Colonic mucosa (tissue), 4 donors: ENCODE data around the gene NMT2. TPM values are rescaled to one million over a fixed set of nuclear protein-coding genes. Genes with fewer than 3 reads are reported as not detected.

Experiments
- DNase-seq: peaks from one replicate; pipeline ENCODE4 v3.0.0-alpha.2; 2020
- H3K27ac ChIP-seq: fragments of 200-600 bp; one replicate; pipeline ENCODE4 v1.8.0; 2021
- H3K27me3 ChIP-seq: fragments of 200-600 bp; one replicate; pipeline ENCODE4 v1.8.0; 2021
- H3K36me3 ChIP-seq: fragments of 200-600 bp; one replicate; pipeline ENCODE4 v1.8.0; 2021
- H3K4me1 ChIP-seq: fragments of 200-600 bp; one replicate; pipeline ENCODE4 v1.8.0; 2021; ENCODE audit warnings: mild to moderate bottlenecking
- H3K4me3 ChIP-seq: fragments of 200-600 bp; one replicate; pipeline ENCODE4 v1.8.0; 2021
- H3K9ac ChIP-seq, 2 donors: one replicate each; pipeline ENCODE4 v1.7.0; 2013; ENCODE audit warnings: control low read depth in 2 of 2, low read depth in 2 of 2, low read length in 2 of 2
- H3K9me3 ChIP-seq: fragments of 200-600 bp; one replicate; pipeline ENCODE4 v1.8.0; 2021
- CTCF ChIP-seq: fragments of 200-600 bp; IDR thresholded peaks from one replicate; pipeline ENCODE4 v1.8.0; 2022; ENCODE audit warnings: antibody characterized with exemption, mild to moderate bottlenecking
- intact Hi-C: fragments of 100-400 bp; cut with DNase I; formaldehyde crosslinking; loops from one replicate; pipeline ENCODE4 v1.14.1; 2022
- total RNA-seq, 2 donors: library from RNA; stranded (reverse); fragmentation: NEBNext Ultra II Directional in 1 of 2; extraction: Animal tissue kit (Norgen Biotek cat#: 25700) in 1 of 2; gene quantifications; one replicate each; pipeline ENCODE4 v1.2.1, GENCODE V29; 2021
- donor health status: healthy.
- donor health status: DM: no; HTN: no; CAD: no.
- donor health status: DM: no; HTN: no; CAD: no.

Gene NMT2
- total RNA-seq, 2 donors from 2014 or later = 12.4 to 14.4 TPM

DNA sequence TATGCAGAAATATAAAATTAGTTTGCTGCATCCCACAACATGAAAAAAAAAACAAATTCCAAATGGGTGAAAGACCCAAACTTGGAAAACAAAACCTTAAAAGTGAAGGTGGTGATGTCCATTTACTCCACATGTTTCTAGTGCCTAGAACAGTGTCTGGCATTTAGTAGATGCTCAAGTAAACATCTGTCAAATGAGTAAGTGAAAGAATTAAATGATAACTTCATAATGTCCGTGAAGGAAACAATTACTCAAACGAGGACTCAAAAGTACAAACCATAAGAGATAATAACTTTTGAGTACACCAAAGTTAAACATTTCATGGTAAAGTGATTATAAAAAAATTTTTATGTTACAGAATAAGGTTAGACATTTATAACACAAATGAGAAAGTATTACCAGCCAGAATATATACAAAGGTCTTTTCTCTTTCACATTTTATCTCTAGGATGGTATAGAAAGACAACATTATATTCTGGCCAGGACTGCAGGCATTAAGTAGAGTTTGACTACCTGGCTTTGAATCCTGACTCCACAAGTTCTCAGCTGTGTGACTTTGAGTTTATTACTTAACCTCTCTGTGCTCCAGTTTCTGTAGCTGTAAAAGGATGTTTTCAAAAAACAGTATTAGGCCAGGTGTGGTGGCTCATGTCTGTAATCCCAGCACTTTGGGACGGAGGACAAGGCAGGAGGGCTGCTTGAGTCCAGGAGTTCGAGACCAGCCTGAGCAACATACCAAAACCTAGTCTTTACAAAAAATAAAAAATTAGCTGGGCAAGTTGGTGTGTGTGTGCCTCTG lies 20.7 kb downstream of the NMT2 start:
- DNase-seq = no peak
- Histone ChIP-seq H3K9me3 (no peaks in the 10 kb centered on the region), H3K27ac (no peak overlapping the region), H3K36me3 (no peaks in the 10 kb centered on the region), H3K27me3 (no peaks in the 10 kb centered on the region), H3K4me3 (no peak overlapping the region), H3K9ac (no peak overlapping the region), H3K4me1 (no peaks in the 10 kb centered on the region)
- intact Hi-C loops = no loop called here
- TF ChIP-seq CTCF = no peak

DNA sequence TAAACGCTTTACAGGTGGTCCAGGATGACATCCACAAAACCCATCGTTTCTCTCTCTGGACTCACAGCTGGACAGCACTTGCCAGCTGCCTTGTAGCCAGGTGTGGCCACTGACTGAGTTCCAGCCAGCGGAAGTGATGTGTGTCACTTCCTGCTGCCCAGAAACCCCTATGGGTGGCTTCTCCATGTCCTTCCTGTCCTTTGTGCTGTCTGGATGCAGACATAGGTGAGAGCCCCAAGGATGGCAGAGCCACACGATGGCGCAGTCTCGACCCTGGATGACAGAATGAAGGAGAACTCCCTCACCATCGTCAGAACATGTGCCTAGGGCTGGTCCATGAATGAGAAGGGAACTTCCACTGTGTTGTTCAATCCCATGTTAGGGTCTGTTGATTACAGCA lies 22.1 kb downstream of the NMT2 start:
- no peak overlapping the region for H3K27ac ChIP-seq
- DNase-seq = no peak
- no peaks in the 10 kb centered on the region for H3K9me3 ChIP-seq
- no peak overlapping the region for H3K9ac ChIP-seq
- no peak for TF ChIP-seq CTCF
- H3K27me3 ChIP-seq = no peaks in the 10 kb centered on the region
- intact Hi-C loops = no loop called here
- H3K4me1 ChIP-seq = no peaks in the 10 kb centered on the region
- no peaks in the 10 kb centered on the region for H3K36me3 ChIP-seq
- no peak overlapping the region for H3K4me3 ChIP-seq

- H3K9me3 ChIP-seq = no peaks in the 10 kb centered on the region
- no peaks in the 10 kb centered on the region for H3K4me1 ChIP-seq
- no peaks in the 10 kb centered on the region for H3K36me3 ChIP-seq
- H3K4me3 ChIP-seq = no peak overlapping the region
- intact Hi-C loops = no loop called here
- H3K27me3 ChIP-seq = no peaks in the 10 kb centered on the region
- H3K27ac ChIP-seq = no peak overlapping the region
- no peak for TF ChIP-seq CTCF
- no peak overlapping the region for H3K9ac ChIP-seq
- no peak for DNase-seq
Measured at GRCh38 chr10:15144788-15145187, 23.7 kb downstream of the NMT2 start.

DNA sequence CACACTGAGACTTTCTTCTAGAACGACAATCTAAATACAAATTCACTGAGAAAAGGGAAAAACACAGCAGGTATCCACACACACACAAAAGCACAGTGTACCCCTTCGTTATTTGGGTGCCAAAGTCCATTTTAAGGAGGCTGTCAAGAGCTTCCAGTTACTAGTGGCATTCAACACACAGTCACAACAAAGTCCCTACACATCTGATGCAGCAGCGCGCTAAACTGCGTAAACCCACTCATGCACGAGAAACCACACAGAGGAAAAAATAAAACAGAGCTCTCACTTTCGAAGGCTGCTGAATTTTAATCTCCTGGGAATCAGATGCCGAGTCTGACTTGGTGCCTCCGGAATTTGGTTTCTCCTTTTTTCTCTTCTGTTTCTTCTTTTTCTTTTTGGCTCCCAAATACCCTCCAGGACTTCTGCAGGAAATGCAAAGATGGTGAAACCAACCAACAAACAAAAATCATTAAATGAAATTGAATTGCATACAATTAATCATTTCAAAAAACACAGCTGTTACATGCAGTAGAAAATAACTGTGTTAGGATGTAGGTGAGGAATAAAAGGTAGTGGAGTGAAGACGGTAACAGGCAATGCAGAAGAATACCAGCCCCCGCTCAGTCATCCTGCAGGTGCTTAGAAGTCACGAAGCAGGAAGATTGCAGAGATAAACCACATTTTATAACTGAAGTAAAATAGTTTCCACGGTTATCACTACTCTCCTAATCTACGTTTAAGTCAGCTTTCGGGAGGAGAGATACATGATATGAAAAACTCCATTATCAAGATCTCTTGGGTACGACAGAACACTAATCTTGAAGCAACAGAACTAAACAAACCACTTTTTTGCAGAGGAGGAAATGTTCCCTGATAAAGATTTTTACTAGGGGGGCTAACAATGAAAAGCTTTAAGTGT lies 27.1 kb downstream of the NMT2 start:
- DNase-seq = no peak
- TF ChIP-seq CTCF = no peak
- Histone ChIP-seq H3K36me3 (no peaks in the 10 kb centered on the region), H3K27me3 (no peaks in the 10 kb centered on the region), H3K4me1 (no peaks in the 10 kb centered on the region), H3K9me3 (no peaks in the 10 kb centered on the region), H3K4me3 (no peak overlapping the region), H3K27ac (no peak overlapping the region), H3K9ac (no peak overlapping the region)
- intact Hi-C loops = no loop called here

DNA sequence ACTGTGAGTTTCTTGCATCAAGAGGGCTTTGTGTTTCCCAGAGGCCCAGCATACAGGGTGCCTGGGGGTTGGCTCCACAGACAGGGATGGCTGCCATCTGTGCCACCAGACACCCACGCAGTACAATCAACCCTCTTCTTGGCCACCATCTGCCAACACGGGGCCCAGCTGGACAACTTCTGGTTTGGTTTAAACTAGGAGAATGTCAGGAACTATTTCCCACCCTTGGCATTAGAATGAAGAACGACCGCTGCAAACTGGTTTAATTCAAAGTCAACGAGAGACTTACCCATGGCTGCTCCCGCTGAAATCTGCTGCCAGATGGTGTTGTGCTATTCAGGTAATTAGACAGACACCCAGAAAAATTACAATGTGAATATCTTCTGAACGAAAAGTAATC lies 27.8 kb downstream of the NMT2 start:
- no peak for DNase-seq
- no peaks in the 10 kb centered on the region for H3K4me1 ChIP-seq
- no peaks in the 10 kb centered on the region for H3K36me3 ChIP-seq
- H3K27me3 ChIP-seq = no peaks in the 10 kb centered on the region
- H3K9me3 ChIP-seq = no peaks in the 10 kb centered on the region
- H3K4me3 ChIP-seq = no peak overlapping the region
- no peak overlapping the region for H3K27ac ChIP-seq
- TF ChIP-seq CTCF = no peak
- no peak overlapping the region for H3K9ac ChIP-seq
- intact Hi-C loops = no loop called here
